GM23338 (cell line): ENCODE results near the gene MTMR3. TPM values are rescaled to one million over a fixed set of nuclear protein-coding genes. Genes with fewer than 3 reads are reported as not detected.

Source experiments
- ATAC-seq: fragments of 200-7000 bp; cut with Tn5 transposase; 3 replicates; pipeline ENCODE4 v1.9.1; 2020
- DNase-seq: peaks from one replicate; pipeline ENCODE4 v3.0.0-alpha.2; 2015; ENCODE audit warnings: low spot score
- H2AFZ ChIP-seq: fragments of 200-600 bp; sonication (generic); 2 replicates; pipeline ENCODE4 v1.8.0; 2016; ENCODE audit warnings: antibody characterized with exemption, mild to moderate bottlenecking, moderate library complexity
- H3F3A ChIP-seq: fragments of 200-600 bp; sonication (generic); replicated peaks from 2 replicates; pipeline ENCODE4 v1.8.0; 2017; ENCODE audit warnings: antibody characterized with exemption, mixed run types, low read depth
- H3K27ac ChIP-seq: fragments of 200-600 bp; sonication (generic); 2 replicates; pipeline ENCODE4 v1.6.1; 2016; ENCODE audit warnings: low read depth
- H3K27me3 ChIP-seq: fragments of 200-600 bp; sonication (generic); 2 replicates; pipeline ENCODE4 v1.8.0; 2016; ENCODE audit warnings: mild to moderate bottlenecking, mixed run types, moderate library complexity; ENCODE audit not compliant: insufficient read depth
- H3K36me3 ChIP-seq: fragments of 200-600 bp; sonication (generic); 2 replicates; pipeline ENCODE4 v1.8.0; 2016; ENCODE audit warnings: mild to moderate bottlenecking; ENCODE audit not compliant: insufficient read depth
- H3K4me1 ChIP-seq: fragments of 200-600 bp; sonication (generic); 2 replicates; pipeline ENCODE4 v1.8.0; 2016; ENCODE audit warnings: mild to moderate bottlenecking, moderate library complexity; ENCODE audit not compliant: insufficient read depth
- H3K4me2 ChIP-seq: fragments of 200-600 bp; sonication (generic); 2 replicates; pipeline ENCODE4 v1.7.1; 2017; ENCODE audit warnings: mixed run types
- H3K4me3 ChIP-seq: fragments of 200-600 bp; sonication (generic); 2 replicates; pipeline ENCODE4 v1.6.1; 2016; ENCODE audit warnings: mixed run types
- H3K79me2 ChIP-seq: fragments of 200-600 bp; sonication (generic); replicated peaks from 2 replicates; pipeline ENCODE4 v1.8.0; 2017; ENCODE audit warnings: mild to moderate bottlenecking; ENCODE audit not compliant: insufficient read depth
- H3K9me2 ChIP-seq: fragments of 200-600 bp; sonication (generic); 2 replicates; pipeline ENCODE4 v1.8.0; 2017; ENCODE audit not compliant: insufficient read depth
- H4K20me1 ChIP-seq: fragments of 200-600 bp; sonication (generic); replicated peaks from 2 replicates; pipeline ENCODE4 v1.8.0; 2017; ENCODE audit warnings: mild to moderate bottlenecking; ENCODE audit not compliant: insufficient read depth
- H3K27ac Mint-ChIP-seq: 2 replicates; pipeline ENCODE4 v1.8.0; 2020; ENCODE audit warnings: inconsistent platforms, mild to moderate bottlenecking, moderate library complexity, mixed read lengths
- H3K27me3 Mint-ChIP-seq: 3 replicates; pipeline ENCODE4 v1.8.0; 2022; ENCODE audit warnings: low read depth, mild to moderate bottlenecking, moderate library complexity, mixed read lengths, inconsistent platforms; ENCODE audit not compliant: insufficient read depth, poor library complexity
- H3K36me3 Mint-ChIP-seq: 3 replicates; pipeline ENCODE4 v1.8.0; 2021; ENCODE audit warnings: low read depth, mild to moderate bottlenecking, inconsistent platforms, moderate library complexity, mixed read lengths
- H3K4me1 Mint-ChIP-seq: 3 replicates; pipeline ENCODE4 v1.8.0; 2020; ENCODE audit warnings: mild to moderate bottlenecking, inconsistent platforms, mixed read lengths
- H3K4me3 Mint-ChIP-seq: 3 replicates; pipeline ENCODE4 v1.8.0; 2021; ENCODE audit warnings: moderate library complexity, mild to moderate bottlenecking, inconsistent platforms, mixed read lengths
- H3K9me3 Mint-ChIP-seq: 3 replicates; pipeline ENCODE4 v1.8.0; 2020; ENCODE audit warnings: moderate library complexity, mild to moderate bottlenecking, inconsistent platforms, mixed read lengths
- CREB1 ChIP-seq: fragments of 250-450 bp; sonication (Bioruptor Pico); IDR thresholded peaks from 2 replicates; pipeline ENCODE4 v1.5.0; 2020; ENCODE audit warnings: low read depth, mild to moderate bottlenecking, moderate library complexity
- EZH2phosphoT487 ChIP-seq: fragments of 200-600 bp; sonication (generic); IDR thresholded peaks from one replicate; pipeline ENCODE4 v1.8.1; 2018; ENCODE audit warnings: antibody characterized with exemption; ENCODE audit not compliant: unreplicated experiment
- JUNB ChIP-seq: IDR thresholded peaks from one replicate; pipeline ENCODE4 v1.6.1; 2016; ENCODE audit warnings: antibody characterized with exemption; ENCODE audit not compliant: unreplicated experiment
- NANOG ChIP-seq: IDR thresholded peaks from 2 replicates; pipeline ENCODE4 v1.6.1; 2016; ENCODE audit warnings: antibody characterized with exemption, borderline replicate concordance
- POLR2AphosphoS5 ChIP-seq: IDR thresholded peaks from 2 replicates; pipeline ENCODE4 v1.6.1; 2016; ENCODE audit warnings: antibody characterized with exemption, low read depth
- STAT1 ChIP-seq: IDR thresholded peaks from one replicate; pipeline ENCODE4 v1.6.1; 2016; ENCODE audit warnings: antibody characterized with exemption; ENCODE audit not compliant: unreplicated experiment
- ZNF462 ChIP-seq: fragments of 250-450 bp; sonication (Bioruptor Pico); IDR thresholded peaks from 2 replicates; pipeline ENCODE4 v1.5.0; 2020; ENCODE audit warnings: mild to moderate bottlenecking, moderate library complexity
- polyA plus RNA-seq: library from polyadenylated mRNA; unstranded; fragments of >200 nt; fragmentation: Nextera tagmentation; extraction: Ambion mirVana; gene quantifications from 2 replicates; pipeline ENCODE4 v1.2.1, GENCODE V29; 2016
- total RNA-seq: library from RNA; depleted of rRNA; stranded (reverse); fragments of >200 nt; shearing (Covaris generic); gene quantifications from 2 replicates; pipeline ENCODE4 v1.2.3, GENCODE V29; 2014
- TF ChIP-seq, protein P1 (sequence below), 2 experiments: fragments of 200-600 bp in 1 of 2; sonication (generic) in 1 of 2; conservative IDR thresholded peaks; 2 replicates each; pipeline versions ENCODE4 v1.5.1 to v1.6.1; 2016 to 2017; ENCODE audit warnings: antibody characterized with exemption in 2 of 2, low read depth in 2 of 2, mild to moderate bottlenecking in 2 of 2, moderate library complexity in 1 of 2
- TF ChIP-seq, protein P2 (sequence below): IDR thresholded peaks from one replicate; pipeline ENCODE4 v1.6.1; 2018; ENCODE audit warnings: antibody characterized with exemption; ENCODE audit not compliant: unreplicated experiment
- TF ChIP-seq, protein P3 (sequence below): IDR thresholded peaks from 2 replicates; pipeline ENCODE4 v1.6.1; 2016; ENCODE audit warnings: antibody characterized with exemption

The MTMR3 gene
- total and polyA plus RNA-seq, 2 experiments from 2014 or later: 5.2 to 27.4 TPM

DNA sequence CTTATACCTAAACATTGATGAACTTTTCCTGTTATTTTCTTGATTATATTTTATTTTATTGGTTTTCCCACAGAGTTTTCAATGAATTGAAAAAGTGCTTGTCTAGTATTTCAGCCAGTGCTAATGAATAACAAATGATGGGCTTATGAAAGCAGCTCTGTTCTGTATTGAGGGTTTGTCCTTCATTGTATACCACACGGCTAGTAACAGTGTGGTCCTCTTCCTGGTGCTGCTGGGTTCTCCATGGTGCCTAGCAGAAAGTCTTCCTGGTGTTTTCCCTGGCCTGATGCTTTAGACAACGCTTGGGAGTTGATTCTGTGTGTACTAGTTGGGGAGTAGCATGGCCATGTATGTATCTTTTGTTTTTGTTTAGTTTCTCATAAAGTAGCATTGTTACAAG lies 89.1 kb downstream of the MTMR3 start:
- Histone ChIP-seq H3F3A (no peaks in the 10 kb centered on the region), H3K4me2 (no peak overlapping the region), H4K20me1 (no peaks in the 10 kb centered on the region), H3K9me2 (no peaks in the 10 kb centered on the region), H3K79me2 (no peaks in the 10 kb centered on the region), H3K4me3 (no peak overlapping the region), H3K4me1 (no peaks in the 10 kb centered on the region), H3K27me3 (no peaks in the 10 kb centered on the region), H3K36me3 (no peaks in the 10 kb centered on the region), H2AFZ (no peak overlapping the region), H3K27ac (no peak overlapping the region)
- Mint-ChIP-seq H3K4me3 (no peak overlapping the region), H3K36me3 (no peaks in the 10 kb centered on the region), H3K4me1 (peaks cover 4% of the 10 kb centered on the region; the same call in 1 of the 3 replicates), H3K9me3 (no peaks in the 10 kb centered on the region), H3K27me3 (peaks cover 1% of the 10 kb centered on the region), H3K27ac (no peak overlapping the region)
- ATAC-seq: no peak
- DNase-seq: no peak
- TF ChIP-seq STAT1: no peak
- TF ChIP-seq JUNB: no peak
- no peak for TF ChIP-seq EZH2phosphoT487
- no peak for TF ChIP-seq CREB1

GRCh38 chr22:29973269-29973668 lies 90.3 kb downstream of the MTMR3 start:
- no peak overlapping the region for H3K27ac ChIP-seq
- no peaks in the 10 kb centered on the region for H3K9me3 Mint-ChIP-seq
- no peak overlapping the region for H3K4me3 ChIP-seq
- H3K36me3 ChIP-seq: no peaks in the 10 kb centered on the region
- no peaks in the 10 kb centered on the region for H4K20me1 ChIP-seq
- H3K27ac Mint-ChIP-seq: no peak overlapping the region
- peaks cover 4% of the 10 kb centered on the region; the same call in 1 of the 3 replicates for H3K4me1 Mint-ChIP-seq
- DNase-seq (no peak), ATAC-seq (no peak)
- H3K36me3 Mint-ChIP-seq: no peaks in the 10 kb centered on the region
- no peak overlapping the region for H3K4me3 Mint-ChIP-seq
- no peaks in the 10 kb centered on the region for H3K27me3 ChIP-seq
- no peak overlapping the region for H3K4me2 ChIP-seq
- no peaks in the 10 kb centered on the region for H3K4me1 ChIP-seq
- H3K27me3 Mint-ChIP-seq: peaks cover 1% of the 10 kb centered on the region
- no peaks in the 10 kb centered on the region for H3F3A ChIP-seq
- H3K9me2 ChIP-seq: no peaks in the 10 kb centered on the region
- no peak overlapping the region for H2AFZ ChIP-seq
- H3K79me2 ChIP-seq: no peaks in the 10 kb centered on the region
- TF ChIP-seq NANOG: no peak
- TF ChIP-seq, protein P1, sequence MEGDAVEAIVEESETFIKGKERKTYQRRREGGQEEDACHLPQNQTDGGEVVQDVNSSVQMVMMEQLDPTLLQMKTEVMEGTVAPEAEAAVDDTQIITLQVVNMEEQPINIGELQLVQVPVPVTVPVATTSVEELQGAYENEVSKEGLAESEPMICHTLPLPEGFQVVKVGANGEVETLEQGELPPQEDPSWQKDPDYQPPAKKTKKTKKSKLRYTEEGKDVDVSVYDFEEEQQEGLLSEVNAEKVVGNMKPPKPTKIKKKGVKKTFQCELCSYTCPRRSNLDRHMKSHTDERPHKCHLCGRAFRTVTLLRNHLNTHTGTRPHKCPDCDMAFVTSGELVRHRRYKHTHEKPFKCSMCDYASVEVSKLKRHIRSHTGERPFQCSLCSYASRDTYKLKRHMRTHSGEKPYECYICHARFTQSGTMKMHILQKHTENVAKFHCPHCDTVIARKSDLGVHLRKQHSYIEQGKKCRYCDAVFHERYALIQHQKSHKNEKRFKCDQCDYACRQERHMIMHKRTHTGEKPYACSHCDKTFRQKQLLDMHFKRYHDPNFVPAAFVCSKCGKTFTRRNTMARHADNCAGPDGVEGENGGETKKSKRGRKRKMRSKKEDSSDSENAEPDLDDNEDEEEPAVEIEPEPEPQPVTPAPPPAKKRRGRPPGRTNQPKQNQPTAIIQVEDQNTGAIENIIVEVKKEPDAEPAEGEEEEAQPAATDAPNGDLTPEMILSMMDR (conservative IDR thresholded peaks at IDR 0.05; ENCODE audit: low read depth in 2 of 2): no peak
- no peak for TF ChIP-seq EZH2phosphoT487
- TF ChIP-seq, protein P2, sequence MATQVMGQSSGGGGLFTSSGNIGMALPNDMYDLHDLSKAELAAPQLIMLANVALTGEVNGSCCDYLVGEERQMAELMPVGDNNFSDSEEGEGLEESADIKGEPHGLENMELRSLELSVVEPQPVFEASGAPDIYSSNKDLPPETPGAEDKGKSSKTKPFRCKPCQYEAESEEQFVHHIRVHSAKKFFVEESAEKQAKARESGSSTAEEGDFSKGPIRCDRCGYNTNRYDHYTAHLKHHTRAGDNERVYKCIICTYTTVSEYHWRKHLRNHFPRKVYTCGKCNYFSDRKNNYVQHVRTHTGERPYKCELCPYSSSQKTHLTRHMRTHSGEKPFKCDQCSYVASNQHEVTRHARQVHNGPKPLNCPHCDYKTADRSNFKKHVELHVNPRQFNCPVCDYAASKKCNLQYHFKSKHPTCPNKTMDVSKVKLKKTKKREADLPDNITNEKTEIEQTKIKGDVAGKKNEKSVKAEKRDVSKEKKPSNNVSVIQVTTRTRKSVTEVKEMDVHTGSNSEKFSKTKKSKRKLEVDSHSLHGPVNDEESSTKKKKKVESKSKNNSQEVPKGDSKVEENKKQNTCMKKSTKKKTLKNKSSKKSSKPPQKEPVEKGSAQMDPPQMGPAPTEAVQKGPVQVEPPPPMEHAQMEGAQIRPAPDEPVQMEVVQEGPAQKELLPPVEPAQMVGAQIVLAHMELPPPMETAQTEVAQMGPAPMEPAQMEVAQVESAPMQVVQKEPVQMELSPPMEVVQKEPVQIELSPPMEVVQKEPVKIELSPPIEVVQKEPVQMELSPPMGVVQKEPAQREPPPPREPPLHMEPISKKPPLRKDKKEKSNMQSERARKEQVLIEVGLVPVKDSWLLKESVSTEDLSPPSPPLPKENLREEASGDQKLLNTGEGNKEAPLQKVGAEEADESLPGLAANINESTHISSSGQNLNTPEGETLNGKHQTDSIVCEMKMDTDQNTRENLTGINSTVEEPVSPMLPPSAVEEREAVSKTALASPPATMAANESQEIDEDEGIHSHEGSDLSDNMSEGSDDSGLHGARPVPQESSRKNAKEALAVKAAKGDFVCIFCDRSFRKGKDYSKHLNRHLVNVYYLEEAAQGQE: no peak
- no peak for TF ChIP-seq CREB1
- TF ChIP-seq ZNF462 (CRISPR knock-in tag): no peak
- no peak for TF ChIP-seq STAT1
- TF ChIP-seq, protein P3, sequence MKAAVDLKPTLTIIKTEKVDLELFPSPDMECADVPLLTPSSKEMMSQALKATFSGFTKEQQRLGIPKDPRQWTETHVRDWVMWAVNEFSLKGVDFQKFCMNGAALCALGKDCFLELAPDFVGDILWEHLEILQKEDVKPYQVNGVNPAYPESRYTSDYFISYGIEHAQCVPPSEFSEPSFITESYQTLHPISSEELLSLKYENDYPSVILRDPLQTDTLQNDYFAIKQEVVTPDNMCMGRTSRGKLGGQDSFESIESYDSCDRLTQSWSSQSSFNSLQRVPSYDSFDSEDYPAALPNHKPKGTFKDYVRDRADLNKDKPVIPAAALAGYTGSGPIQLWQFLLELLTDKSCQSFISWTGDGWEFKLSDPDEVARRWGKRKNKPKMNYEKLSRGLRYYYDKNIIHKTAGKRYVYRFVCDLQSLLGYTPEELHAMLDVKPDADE: no peak
- TF ChIP-seq POLR2AphosphoS5: no peak
